GM10248 (cell line): ENCODE data around the gene RUNX3.

Source experiments
- CTCF ChIA-PET: fragments of 300-600 bp; sonication (Branson Sonifier 250); formaldehyde crosslinking; extraction: SDS; loops from one replicate; lab custom pipeline; 2021; ENCODE audit warnings: antibody characterized with exemption; lab: Yijun Ruan, JAX
- POLR2A ChIA-PET: fragments of 350-650 bp; sonication (Branson Sonifier 250); formaldehyde crosslinking; extraction: SDS; loops from one replicate; lab custom pipeline; 2020; ENCODE audit warnings: antibody characterized with exemption; lab: Yijun Ruan, JAX
- DNase-seq: peaks from one replicate; pipeline ENCODE4 v3.0.0; 2012; ENCODE audit errors: extremely low spot score
- TF ChIP-seq, protein P1 (sequence below): IDR thresholded peaks from 2 replicates; pipeline ENCODE4 v1.5.1; 2012; ENCODE audit warnings: mild to moderate bottlenecking, low read depth; ENCODE audit errors: extremely low read depth, missing control alignments, control extremely low read depth

Gene RUNX3

DNA sequence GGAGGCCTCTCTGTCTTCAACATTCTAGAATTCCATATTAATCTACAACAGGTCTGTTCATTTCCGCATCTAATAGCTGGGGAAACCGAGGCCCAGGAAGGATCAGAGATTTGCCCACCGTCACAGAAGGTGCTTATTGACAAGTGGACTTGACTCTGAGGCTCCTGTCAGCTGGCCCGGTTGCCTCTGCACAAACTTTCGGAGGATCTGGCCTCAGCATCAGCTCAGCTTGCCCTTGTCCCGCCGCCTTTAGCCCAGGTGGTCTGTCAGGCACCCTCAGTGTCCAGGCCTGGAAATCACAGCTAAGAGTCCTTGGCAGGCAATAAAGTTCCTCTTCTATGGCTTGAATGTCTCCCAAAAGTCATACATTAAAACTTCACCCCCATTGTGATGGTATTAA, 8.2 kb upstream of the RUNX3 start:
- TF ChIP-seq, protein P1, sequence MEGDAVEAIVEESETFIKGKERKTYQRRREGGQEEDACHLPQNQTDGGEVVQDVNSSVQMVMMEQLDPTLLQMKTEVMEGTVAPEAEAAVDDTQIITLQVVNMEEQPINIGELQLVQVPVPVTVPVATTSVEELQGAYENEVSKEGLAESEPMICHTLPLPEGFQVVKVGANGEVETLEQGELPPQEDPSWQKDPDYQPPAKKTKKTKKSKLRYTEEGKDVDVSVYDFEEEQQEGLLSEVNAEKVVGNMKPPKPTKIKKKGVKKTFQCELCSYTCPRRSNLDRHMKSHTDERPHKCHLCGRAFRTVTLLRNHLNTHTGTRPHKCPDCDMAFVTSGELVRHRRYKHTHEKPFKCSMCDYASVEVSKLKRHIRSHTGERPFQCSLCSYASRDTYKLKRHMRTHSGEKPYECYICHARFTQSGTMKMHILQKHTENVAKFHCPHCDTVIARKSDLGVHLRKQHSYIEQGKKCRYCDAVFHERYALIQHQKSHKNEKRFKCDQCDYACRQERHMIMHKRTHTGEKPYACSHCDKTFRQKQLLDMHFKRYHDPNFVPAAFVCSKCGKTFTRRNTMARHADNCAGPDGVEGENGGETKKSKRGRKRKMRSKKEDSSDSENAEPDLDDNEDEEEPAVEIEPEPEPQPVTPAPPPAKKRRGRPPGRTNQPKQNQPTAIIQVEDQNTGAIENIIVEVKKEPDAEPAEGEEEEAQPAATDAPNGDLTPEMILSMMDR: no peak
- ChIA-PET POLR2A (no interaction called here), CTCF (interaction anchor here (0.9 to 4.5 kb wide), 5 partner anchors 9 to 99 kb away, joined by 3 to 28 read pairs (median 8); no protein-coding TSS in a partner anchor)
- DNase-seq: no peak

- TF ChIP-seq, protein P1: no peak
- ChIA-PET CTCF (interaction anchor here (1.2 to 2.9 kb wide), 3 partner anchors 10 to 164 kb away, joined by 3 to 11 read pairs (median 10); no protein-coding TSS in a partner anchor), POLR2A (interaction anchor here (0.8 kb wide), 1 partner anchor 11 kb away, joined by 3 read pairs; no protein-coding TSS in a partner anchor)
- no peak for DNase-seq
Measured at GRCh38 chr1:24936684-24937083, 6.6 kb upstream of the RUNX3 start.

- peak; percentile 71 for DNase-seq
- ChIA-PET CTCF (interaction anchor here (0.7 to 2.9 kb wide), 5 partner anchors 9 to 165 kb away, joined by 4 to 22 read pairs (median 10); no protein-coding TSS in a partner anchor), POLR2A (interaction anchor here (0.8 kb wide), 1 partner anchor 12 kb away, joined by 3 read pairs; no protein-coding TSS in a partner anchor)
- TF ChIP-seq, protein P1: no peak
Measured at GRCh38 chr1:24935615-24936484, 5.8 kb upstream of the RUNX3 start.

- ChIA-PET CTCF (interaction anchor here (0.9 to 2.9 kb wide), 7 partner anchors 9 to 166 kb away, joined by 4 to 22 read pairs (median 5); no protein-coding TSS in a partner anchor), POLR2A (interaction anchor here (0.8 to 1.0 kb wide), 2 partner anchors 12 to 30 kb away, joined by 3 to 5 read pairs; no protein-coding TSS in a partner anchor)
- no peak for DNase-seq
- TF ChIP-seq, protein P1: no peak
Measured at GRCh38 chr1:24935196-24935526, 5.1 kb upstream of the RUNX3 start.

DNA sequence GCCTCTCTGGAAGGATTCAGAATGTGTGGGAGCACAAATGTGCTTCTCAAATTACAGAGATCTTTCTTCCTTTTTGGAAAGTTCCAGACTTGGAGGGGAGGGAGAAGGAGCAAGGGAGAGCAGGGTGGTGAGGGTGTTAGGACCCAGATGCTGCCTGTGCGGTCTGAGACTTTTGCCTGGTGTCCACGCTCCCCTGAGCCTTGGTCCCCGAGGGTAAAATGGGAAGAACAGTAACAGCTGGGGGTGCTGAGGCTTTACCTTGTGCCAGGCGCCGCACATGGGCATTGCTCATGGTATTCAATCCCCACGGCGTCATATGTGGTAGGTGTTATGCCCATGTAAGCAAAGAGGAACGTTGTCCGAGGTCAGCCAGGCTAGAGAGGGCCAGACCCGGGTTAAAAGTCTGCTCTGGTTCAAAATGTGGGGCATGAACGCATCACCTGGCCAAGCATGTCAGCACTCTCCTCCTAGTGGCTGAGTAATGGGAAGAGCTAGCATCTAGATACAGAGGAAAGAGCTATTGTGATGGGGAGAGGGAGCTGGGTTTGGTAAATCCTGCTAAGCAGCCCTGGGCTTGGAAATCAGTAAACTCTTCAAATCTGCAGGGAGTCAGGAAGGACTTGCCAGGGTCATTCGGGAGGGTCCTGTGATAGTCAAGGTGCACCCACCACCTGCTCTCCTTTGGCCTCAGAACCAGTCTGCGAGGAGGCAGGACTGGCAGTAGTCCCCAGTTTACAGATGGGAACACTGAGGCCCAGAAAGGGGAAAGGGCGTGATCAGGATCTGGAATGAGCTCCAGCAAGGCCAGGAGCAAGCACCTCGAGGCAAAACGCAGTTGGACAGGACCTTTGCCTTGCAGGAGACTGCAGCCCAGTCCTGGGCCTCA, 4.5 kb upstream of the RUNX3 start:
- ChIA-PET POLR2A (interaction anchor here (0.6 to 1.0 kb wide), 3 partner anchors 13 to 30 kb away, joined by 3 to 6 read pairs (median 5); no protein-coding TSS in a partner anchor), CTCF (interaction anchor here (0.9 to 3.2 kb wide), 8 partner anchors 9 to 103 kb away, joined by 3 to 45 read pairs (median 4); no protein-coding TSS in a partner anchor)
- TF ChIP-seq, protein P1: no peak
- DNase-seq: no peak
